MCF 10A (cell line): ENCODE measurements around the gene ERC2. TPM values are rescaled to one million over a fixed set of nuclear protein-coding genes. Genes with fewer than 3 reads are reported as not detected.

Experiments used
- BruUV-seq: library from RNA; stranded (reverse); fragments of 400-500 nt; replicated peaks from 2 replicates; lab custom pipeline; 2021; lab: Mats Ljungman, UMichigan
- CTCF ChIA-PET: fragments of 300-600 bp; sonication (Branson Sonifier 250); formaldehyde crosslinking; extraction: SDS; loops from one replicate; lab custom pipeline; 2021; ENCODE audit warnings: antibody characterized with exemption, inconsistent platforms; lab: Yijun Ruan, JAX
- POLR2A ChIA-PET: fragments of 300-600, 350-650 bp; sonication (Branson Sonifier 250); formaldehyde crosslinking; extraction: SDS; loops from one replicate; lab custom pipeline; 2020; ENCODE audit warnings: antibody characterized with exemption, inconsistent platforms; lab: Yijun Ruan, JAX
- DNase-seq: peaks from one replicate; pipeline ENCODE4 v3.0.0-alpha.2; 2018; ENCODE audit not compliant: unreplicated experiment
- H3K27ac Mint-ChIP-seq: one replicate; pipeline ENCODE4 v1.8.0; 2022; ENCODE audit warnings: mild to moderate bottlenecking, low read depth, mixed read lengths; ENCODE audit not compliant: unreplicated experiment
- H3K27me3 Mint-ChIP-seq: one replicate; pipeline ENCODE4 v1.8.0; 2022; ENCODE audit warnings: mixed read lengths; ENCODE audit not compliant: insufficient read depth, unreplicated experiment
- H3K36me3 Mint-ChIP-seq: one replicate; pipeline ENCODE4 v1.8.0; 2022; ENCODE audit warnings: mild to moderate bottlenecking, moderate library complexity, mixed read lengths; ENCODE audit not compliant: insufficient read depth, unreplicated experiment
- H3K4me1 Mint-ChIP-seq: one replicate; pipeline ENCODE4 v1.8.0; 2022; ENCODE audit warnings: mixed read lengths; ENCODE audit not compliant: insufficient read depth, unreplicated experiment
- H3K4me3 Mint-ChIP-seq: one replicate; pipeline ENCODE4 v1.8.0; 2022; ENCODE audit warnings: mild to moderate bottlenecking, moderate library complexity, mixed read lengths; ENCODE audit not compliant: unreplicated experiment
- H3K9me3 Mint-ChIP-seq: one replicate; pipeline ENCODE4 v1.8.0; 2022; ENCODE audit warnings: mixed read lengths; ENCODE audit not compliant: unreplicated experiment
- intact Hi-C: fragments of 100-400 bp; cut with micrococcal nuclease; formaldehyde crosslinking; loops from 2 replicates; pipeline ENCODE4 v1.14.1; 2022
- total RNA-seq: library from RNA; stranded (reverse); gene quantifications from 2 replicates; pipeline ENCODE4 v1.2.3, GENCODE V29; 2022
- TF ChIP-seq, protein P1 (sequence below): fragments of 200-600 bp; IDR thresholded peaks from one replicate; pipeline ENCODE4 v1.8.0; 2022; ENCODE audit warnings: antibody characterized with exemption, mild to moderate bottlenecking; ENCODE audit not compliant: unreplicated experiment

The ERC2 gene
- total RNA-seq, 1 experiment from 2014 or later, result 0.42 TPM

DNA sequence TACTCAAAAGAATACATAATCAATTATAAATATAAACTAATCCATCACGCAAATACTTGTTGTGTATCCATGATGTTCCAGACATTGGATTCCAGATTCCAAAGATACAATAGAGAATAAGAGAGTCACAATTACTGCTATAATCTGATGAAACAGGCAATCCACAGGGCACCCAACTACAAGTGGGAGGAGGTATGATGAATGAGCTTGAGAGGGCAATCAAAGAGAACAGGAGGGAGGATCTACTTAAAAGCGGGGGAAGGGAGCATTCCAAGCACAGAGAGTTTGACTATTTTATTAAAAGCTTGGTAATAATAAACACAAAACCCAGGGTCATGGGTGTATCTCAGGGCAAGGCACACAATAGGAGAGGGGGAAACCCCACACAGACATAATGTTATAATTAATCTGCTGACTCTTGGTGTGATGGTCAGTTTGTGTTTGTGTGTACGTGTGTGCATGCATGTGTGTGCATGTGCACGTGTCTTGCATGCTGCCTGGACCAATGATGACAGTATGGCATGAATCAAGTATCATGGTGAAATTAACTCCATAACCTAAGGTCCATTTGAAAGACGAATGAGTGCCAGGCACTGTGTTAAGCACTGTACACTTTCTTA lies 655.8 kb downstream of the ERC2 start:
- CTCF ChIA-PET, result interaction anchor here (0.5 kb wide), 1 partner anchor 328 kb away, joined by 3 read pairs; no protein-coding TSS in a partner anchor
- TF ChIP-seq, protein P1, sequence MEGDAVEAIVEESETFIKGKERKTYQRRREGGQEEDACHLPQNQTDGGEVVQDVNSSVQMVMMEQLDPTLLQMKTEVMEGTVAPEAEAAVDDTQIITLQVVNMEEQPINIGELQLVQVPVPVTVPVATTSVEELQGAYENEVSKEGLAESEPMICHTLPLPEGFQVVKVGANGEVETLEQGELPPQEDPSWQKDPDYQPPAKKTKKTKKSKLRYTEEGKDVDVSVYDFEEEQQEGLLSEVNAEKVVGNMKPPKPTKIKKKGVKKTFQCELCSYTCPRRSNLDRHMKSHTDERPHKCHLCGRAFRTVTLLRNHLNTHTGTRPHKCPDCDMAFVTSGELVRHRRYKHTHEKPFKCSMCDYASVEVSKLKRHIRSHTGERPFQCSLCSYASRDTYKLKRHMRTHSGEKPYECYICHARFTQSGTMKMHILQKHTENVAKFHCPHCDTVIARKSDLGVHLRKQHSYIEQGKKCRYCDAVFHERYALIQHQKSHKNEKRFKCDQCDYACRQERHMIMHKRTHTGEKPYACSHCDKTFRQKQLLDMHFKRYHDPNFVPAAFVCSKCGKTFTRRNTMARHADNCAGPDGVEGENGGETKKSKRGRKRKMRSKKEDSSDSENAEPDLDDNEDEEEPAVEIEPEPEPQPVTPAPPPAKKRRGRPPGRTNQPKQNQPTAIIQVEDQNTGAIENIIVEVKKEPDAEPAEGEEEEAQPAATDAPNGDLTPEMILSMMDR, result no peak
- POLR2A ChIA-PET, result interaction anchor here (1.2 to 1.3 kb wide), 2 partner anchors 16 to 74 kb away, joined by 4 read pairs; no protein-coding TSS in a partner anchor
- no TSS peak for BruUV-seq
- peaks cover 7% of the 10 kb centered on the region for H3K4me1 Mint-ChIP-seq
- H3K4me3 Mint-ChIP-seq, result no peak overlapping the region
- intact Hi-C loops, result no loop called here
- DNase-seq, result no peak
- H3K27me3 Mint-ChIP-seq, result no peaks in the 10 kb centered on the region
- no peaks in the 10 kb centered on the region for H3K36me3 Mint-ChIP-seq
- H3K9me3 Mint-ChIP-seq, result no peaks in the 10 kb centered on the region
- H3K27ac Mint-ChIP-seq, result no peak overlapping the region

DNA sequence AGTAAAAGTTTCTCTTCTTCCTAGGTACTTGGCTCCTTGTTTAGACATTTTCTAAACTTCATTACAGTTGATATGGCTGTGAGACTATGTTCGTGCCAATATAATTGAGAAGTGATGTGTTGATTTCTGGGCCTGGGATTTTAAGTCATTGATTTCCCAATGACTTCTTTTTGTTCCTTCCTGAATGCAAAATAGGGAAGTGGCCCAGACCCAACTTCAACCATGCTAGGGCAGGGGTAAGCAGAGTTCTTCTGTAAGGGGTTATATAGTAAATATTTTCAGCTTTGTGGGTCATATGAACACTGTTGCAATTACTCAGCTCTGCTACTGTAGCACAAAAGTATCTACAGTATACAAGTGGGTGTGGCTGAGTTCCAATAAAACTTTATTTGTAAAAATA lies 661.1 kb downstream of the ERC2 start:
- intact Hi-C loops, result no loop called here
- CTCF ChIA-PET, result interaction anchor here (0.6 to 1.1 kb wide), 2 partner anchors 60 to 465 kb away, joined by 3 to 4 read pairs; no protein-coding TSS in a partner anchor
- H3K27me3 Mint-ChIP-seq, result no peaks in the 10 kb centered on the region
- no TSS peak for BruUV-seq
- POLR2A ChIA-PET, result no interaction called here
- H3K27ac Mint-ChIP-seq, result no peak overlapping the region
- H3K4me1 Mint-ChIP-seq, result no peaks in the 10 kb centered on the region
- H3K36me3 Mint-ChIP-seq, result no peaks in the 10 kb centered on the region
- no peak for DNase-seq
- TF ChIP-seq, protein P1, result no peak
- no peak overlapping the region for H3K4me3 Mint-ChIP-seq
- no peaks in the 10 kb centered on the region for H3K9me3 Mint-ChIP-seq

- Mint-ChIP-seq H3K27me3 (no peaks in the 10 kb centered on the region), H3K36me3 (no peaks in the 10 kb centered on the region), H3K4me3 (no peak overlapping the region), H3K4me1 (no peaks in the 10 kb centered on the region), H3K27ac (no peak overlapping the region), H3K9me3 (no peaks in the 10 kb centered on the region)
- DNase-seq, result no peak
- ChIA-PET CTCF (no interaction called here), POLR2A (no interaction called here)
- TF ChIP-seq, protein P1, result no peak
- intact Hi-C loops, result no loop called here
- no TSS peak for BruUV-seq
Measured at GRCh38 chr3:55805169-55805568, 663.1 kb downstream of the ERC2 start.

DNA sequence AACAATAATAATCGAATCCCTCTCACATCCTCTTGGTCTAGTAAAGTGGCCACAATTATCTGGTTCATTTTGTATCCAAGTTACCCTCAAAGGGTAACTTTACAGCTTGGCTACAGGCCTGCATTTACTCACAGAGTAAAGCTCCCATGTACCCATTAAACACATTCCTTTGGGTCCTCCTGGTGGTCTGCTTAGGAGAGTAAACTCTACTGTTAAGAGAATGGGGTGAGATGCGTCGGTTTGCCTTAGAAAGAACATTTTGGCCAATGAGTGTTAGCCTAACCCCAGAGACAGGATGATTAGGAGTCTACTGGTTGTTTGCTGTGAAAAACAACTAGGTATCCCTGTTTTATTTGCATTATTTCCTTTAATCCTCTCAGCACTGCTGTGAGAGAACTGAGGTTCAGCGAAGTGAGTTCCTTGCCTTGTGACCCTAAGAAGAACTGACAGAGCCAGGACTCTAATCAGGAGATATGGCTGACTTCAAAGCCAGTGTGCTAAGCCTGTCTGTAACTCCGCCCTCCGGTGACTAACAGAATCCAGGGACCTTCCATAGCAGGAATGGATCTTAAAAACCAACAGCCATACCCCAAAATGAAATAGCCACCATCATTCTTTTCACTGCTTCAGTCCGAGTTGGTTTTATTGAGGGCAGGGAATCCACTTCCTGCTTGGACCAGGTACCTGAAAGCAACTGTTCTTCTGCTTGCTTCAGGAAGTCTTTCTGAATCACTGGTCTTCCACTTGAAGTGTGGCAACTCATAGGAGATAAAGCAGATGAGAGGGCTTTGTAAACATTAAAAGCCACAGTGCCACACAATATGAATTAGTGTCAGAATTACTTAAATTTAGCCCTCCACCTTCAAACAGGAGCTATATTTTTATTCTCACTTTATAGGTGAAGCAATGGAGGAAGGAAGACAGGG lies 663.8 kb downstream of the ERC2 start:
- POLR2A ChIA-PET, result interaction anchor here (0.6 kb wide), 1 partner anchor 423 kb away, joined by 3 read pairs; no protein-coding TSS in a partner anchor
- BruUV-seq, result no TSS peak
- Mint-ChIP-seq H3K27me3 (no peaks in the 10 kb centered on the region), H3K4me3 (no peak overlapping the region), H3K36me3 (no peaks in the 10 kb centered on the region), H3K4me1 (no peaks in the 10 kb centered on the region), H3K27ac (no peak overlapping the region), H3K9me3 (no peaks in the 10 kb centered on the region)
- CTCF ChIA-PET, result no interaction called here
- TF ChIP-seq, protein P1, result no peak
- no peak for DNase-seq
- intact Hi-C loops, result no loop called here
